UCSD-AML1 (cell line): ENCODE measurements around the gene BMPR2.
"Not testable (repeated sequence)": the region's sequence is repeated elsewhere in the genome, so short reads cannot be mapped to it uniquely, and the experiment has no call there.

ENCODE experiments used
- DNase-seq: peaks from one replicate; lab custom pipeline; 2025; ENCODE audit not compliant: unreplicated experiment; lab: John Stamatoyannopoulos, UW

BMPR2 gene

DNA sequence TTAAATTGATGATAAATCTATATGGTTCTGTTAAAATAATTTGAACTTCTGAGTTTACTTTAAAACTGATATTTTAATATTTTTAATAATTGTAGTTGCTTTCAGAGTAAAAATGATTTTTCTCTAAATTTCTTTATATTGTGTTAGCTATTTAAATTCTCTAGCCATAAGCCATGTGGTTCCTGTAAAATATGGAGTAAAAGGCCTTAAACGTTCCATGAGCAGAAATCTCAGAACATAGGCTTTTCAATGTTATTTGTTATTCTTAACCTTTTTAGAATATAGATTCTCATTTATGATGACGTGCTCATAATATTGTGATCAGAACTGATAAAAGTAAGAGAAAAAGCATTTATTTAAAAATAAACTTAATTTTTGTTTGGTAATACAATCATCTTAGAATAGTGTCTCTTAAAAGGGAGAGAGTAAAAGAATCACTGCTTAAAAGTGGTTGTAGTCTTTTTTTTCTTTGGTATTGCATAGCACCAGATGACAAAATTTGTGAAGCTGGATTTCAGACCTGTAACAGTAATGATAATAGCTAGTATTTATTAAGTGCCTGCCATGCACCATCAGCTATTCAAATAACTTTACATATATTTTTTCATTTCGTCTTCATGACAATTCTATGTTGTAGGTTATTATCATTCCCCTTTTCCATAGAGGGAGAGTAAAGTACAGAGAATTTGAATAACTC lies 2.7 kb downstream of the BMPR2 start:
- DNase-seq: no peak

DNA sequence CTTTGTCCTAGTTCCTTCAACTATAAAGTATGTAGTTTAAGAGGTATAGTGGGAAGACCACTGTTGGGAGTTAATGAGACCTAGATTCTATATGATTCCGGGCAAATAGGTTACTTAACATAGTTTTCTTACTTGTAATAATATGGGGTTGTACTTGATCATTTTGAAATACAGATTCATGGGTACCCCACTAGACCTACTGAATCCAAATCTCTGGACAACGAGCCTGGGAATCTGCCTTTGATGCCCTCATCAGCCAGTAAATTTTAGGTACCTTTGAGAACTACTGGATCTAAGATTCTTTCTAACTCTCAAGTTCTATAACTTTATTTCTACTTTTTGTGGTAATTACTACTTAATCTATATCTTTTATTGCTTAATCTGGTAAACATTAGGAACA lies 6.6 kb downstream of the BMPR2 start:
- no peak for DNase-seq

DNA sequence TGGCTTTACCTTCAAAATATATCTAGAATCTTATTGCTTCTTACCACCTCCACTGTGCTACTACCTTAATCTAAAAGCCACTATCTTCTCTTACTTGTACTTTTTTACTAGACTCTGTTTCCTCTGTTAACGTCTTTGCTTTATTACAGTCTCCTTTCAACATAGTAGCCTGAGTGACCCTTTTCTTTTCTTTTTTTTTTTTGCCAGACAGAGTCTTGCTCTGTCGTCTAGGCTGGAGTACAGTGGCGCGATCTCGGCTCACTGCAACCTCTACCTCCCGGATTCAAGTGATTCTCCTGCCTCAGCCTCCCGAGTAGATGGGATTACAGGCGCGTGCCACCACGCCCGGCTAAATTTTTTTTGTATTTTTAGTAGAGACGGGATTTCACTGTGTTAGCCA lies 10.4 kb downstream of the BMPR2 start:
- DNase-seq: not testable (repeated sequence)

DNA sequence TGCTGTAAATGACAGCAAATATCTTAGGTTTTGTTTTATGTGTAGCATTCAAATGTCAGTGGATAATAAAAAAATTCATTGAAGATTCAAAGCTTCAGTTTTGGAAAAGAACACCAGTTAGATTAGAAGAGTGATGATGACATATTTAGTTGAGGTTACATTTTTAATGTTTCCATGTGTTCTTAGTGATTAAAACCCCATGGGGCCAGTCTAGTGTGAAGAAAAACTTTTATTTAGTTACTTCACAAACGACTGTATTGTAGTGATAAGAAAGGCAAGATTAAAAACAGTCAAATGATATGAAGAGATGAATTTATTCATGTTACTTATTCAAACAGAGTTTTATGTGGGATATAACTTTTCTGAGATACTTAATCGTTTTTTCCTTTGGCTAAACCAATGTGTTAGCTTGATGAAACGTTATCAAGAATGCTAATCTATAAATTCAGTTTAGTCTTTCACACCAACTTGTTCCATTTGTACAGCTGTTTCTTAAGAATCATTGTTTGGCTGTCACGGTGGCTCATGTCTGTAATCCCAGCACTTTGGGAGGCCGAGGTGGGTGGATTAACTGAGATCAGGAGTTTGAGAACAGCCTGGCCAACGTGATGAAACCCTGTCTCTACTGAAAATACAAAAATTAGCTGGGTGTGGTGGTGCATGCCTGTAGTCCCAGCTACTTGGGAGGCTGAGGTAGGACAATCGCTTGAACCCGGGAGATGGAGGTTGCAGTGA lies 11.6 kb downstream of the BMPR2 start:
- no peak for DNase-seq

DNA sequence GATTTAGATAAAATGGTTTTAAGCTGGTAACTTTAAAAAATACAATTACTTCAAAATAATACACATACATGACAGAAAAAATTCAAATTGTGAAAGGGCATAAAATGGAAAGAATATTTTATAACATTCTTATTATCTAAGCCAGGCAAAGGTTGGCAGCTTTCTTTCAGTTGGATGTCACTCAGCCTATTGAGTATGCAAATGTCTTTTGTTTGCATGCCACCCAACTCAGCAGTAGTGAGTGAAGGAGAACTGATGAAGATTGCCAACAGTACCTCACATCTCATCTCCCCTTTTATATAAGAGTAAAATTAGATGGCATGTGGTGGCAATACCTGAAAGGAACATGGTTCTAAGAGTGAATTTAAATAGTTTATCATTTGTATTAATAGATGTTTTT lies 24.8 kb downstream of the BMPR2 start:
- no peak for DNase-seq

DNA sequence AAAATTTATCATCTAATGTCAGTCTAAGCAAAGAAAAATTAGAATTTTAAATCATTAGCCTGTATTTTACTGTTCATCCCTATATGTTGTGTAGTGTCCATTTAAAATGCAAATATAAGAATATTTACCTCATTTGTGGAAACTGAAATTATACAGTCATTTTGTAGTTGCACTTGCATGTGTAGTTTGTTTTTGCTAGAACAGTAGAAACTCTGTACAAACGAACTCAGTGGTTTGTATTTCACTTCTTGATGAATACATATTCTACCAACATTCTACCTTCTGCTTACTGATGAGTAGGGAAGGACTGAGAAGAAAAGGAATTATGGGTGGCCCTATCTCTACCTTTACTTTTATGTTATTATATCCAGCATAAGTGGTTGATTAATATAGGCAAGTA lies 29.7 kb downstream of the BMPR2 start:
- no peak for DNase-seq

DNA sequence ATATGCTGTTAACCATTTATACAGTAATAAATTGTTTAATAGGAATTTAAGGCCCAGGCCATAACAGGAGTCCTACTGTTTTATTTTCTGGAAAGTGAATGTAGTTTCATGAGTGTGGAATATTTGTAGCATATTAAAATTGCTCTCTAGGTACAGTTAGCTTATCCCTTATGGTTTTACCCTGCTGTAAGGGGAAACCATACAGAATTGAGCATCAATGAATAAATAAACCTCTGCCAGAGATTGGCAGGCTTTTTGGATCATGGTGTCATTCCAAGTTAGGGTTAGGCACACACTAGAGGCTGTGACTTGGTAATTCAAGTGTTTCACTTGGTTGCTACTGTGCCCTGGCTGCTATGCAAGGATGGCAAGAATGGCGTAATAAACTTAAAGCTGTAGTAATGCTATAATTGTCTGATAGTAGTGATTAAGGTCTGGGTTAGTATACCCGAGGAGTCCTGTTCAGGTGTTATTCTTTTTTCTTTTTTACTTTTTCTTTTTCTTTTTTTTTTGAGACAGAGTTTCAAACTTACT lies 30.4 kb downstream of the BMPR2 start:
- DNase-seq: no peak

DNA sequence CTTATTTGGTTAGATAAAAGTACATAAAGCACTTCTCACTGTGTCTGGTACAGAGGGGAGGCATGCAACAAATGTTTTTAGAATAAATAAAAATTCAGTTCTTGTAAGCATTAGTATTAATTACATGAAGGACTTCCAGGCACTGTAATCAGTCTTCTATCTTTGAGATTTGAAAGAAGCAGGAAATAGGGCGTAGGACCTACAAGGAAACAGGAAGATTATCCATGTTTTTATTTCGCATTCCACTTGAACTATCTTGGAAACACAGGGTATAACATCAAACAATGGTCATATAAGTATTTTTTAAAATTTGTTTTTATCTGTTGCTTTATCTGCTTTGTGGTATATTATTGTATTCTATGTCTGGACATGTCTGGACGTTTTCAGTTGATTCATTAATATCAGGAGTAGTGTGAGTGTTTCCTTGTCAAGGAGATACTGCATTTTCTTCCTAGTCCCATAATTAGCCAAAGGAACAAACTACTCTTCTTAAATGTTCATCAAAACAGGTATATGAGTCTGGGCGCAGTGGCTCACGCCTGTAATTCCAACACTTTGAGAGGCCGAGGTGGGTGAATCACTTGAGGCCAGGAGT lies 32.5 kb downstream of the BMPR2 start:
- no peak for DNase-seq

DNA sequence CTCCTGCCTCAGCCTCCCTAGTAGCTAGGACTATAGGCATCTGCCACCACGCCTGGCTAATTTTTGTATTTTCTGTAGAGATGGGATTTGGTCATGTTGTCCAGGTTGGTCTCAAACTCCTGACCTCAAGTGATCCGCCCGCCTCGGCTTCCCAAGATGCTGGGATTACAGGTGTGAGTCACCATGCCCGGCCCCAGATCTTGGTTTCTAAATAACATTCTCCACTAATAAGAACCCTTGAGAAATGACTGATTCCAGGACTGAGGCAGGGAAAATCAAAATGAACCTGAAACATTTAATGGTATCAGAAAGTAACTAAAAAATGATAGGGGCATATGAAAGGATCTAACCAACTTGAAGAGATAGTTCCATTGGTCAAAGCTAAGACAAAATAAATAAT lies 34.0 kb downstream of the BMPR2 start:
- DNase-seq: no peak

DNA sequence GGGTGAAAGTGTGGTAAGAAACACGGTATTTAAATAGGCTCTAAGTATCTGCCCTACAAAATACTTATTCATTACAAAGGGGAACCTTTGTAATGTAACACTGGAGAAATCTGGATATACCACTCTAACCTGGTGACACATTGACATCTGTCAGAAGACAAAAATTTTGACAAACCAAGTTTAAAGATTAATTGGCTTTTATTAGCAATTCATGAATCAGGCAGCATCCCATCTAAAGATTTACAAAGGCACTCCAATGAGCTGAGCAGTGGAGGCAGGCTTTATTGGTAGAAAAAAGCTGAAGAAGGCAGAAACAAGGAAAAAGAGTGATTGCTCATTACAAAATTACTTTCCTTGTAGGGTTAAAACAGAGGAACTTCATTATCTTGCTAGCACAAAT lies 35.0 kb downstream of the BMPR2 start:
- no peak for DNase-seq

DNA sequence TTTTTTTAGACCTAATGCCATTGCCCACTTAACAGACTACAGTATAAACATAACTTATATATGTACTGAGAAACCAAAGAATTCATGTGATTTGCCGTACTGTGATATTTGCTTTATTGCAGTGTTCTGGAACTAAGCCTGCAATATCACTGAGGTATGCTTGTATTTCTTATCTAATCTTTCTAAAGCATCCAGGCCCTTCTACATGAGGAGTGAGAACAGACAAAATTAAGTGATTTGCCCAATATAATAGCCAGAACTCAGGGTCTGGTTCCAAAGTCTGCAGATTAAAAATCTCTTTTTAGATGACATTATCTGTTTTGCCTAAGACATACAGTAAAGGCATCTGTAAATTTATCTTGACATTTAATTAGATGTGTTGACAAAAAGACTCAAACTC lies 41.9 kb downstream of the BMPR2 start:
- DNase-seq: no peak

DNA sequence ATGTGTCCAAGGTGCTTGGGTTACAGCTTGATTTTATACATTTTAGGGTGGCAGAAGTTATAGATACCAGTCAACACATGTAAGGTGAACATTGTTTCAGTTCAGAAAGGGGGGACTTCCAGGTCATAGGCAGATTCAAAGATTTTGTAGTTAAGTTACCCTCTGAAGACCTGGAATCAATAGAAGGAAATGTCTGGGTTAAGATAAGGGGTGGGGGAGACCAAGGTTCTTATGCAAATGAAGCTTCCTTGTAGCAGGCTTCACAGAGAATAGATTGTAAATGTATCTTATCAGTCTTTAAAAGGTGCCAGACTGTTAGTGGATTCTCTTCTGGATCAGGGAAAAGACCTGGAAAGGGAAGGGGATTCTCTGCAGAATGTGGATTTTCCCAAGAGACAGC lies 42.4 kb downstream of the BMPR2 start:
- no peak for DNase-seq

DNA sequence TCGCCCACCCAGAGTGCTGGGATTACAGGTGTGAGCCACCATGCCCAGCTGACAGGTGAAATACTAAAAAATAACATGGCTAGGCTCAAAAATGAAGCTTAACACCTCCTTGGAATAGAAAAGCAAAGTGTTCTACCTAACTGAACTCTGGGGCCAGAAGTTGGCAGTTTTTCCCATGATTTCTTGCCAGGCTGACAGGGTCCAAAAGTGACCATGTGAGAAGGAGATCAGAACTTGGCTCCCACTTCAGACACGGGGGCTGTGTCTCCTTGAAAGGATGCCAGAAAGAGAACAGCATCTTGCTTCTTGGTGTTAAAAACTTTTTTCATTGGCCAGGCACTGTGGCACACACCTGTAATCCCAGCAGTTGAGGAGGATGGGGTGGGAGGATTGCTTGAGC lies 47.0 kb downstream of the BMPR2 start:
- no peak for DNase-seq

DNA sequence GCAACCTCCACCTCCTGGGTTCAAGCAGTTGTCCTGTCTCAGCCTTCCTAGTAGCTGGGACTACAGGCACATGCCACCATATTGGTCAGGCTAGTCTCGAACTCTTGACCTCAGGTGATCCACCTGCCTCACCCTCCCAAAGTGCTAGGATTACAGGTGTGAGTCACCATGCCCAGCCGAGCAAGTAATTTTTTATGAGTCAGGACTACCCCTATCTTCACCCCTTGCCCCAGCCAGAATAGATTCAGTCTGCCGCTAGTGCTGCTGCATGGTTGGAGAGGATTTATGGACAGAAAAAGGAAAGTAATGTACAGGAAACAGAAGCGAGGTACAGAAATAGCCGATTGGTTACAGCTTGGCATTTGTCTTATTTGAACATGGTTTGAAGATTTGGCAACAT lies 48.9 kb downstream of the BMPR2 start:
- no peak for DNase-seq

DNA sequence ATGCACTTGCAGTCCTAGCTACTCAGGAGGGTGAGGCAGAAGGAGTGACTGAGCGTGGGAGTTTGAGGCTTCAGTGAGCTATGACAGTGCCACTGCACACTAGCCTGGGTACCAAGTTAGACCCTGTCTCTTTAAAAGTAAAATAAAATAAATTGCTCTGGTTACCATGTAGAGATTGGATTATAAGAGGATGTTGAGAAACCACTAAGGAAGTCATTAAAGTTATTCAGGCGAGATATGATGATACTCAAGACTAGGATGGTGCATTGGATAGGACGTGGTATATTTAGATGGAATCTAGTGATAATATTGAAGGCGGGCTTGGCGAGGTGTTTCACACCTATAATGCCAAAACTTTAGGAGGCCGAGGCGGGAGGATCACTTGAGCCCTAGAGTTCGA lies 50.6 kb downstream of the BMPR2 start:
- DNase-seq: no peak

DNA sequence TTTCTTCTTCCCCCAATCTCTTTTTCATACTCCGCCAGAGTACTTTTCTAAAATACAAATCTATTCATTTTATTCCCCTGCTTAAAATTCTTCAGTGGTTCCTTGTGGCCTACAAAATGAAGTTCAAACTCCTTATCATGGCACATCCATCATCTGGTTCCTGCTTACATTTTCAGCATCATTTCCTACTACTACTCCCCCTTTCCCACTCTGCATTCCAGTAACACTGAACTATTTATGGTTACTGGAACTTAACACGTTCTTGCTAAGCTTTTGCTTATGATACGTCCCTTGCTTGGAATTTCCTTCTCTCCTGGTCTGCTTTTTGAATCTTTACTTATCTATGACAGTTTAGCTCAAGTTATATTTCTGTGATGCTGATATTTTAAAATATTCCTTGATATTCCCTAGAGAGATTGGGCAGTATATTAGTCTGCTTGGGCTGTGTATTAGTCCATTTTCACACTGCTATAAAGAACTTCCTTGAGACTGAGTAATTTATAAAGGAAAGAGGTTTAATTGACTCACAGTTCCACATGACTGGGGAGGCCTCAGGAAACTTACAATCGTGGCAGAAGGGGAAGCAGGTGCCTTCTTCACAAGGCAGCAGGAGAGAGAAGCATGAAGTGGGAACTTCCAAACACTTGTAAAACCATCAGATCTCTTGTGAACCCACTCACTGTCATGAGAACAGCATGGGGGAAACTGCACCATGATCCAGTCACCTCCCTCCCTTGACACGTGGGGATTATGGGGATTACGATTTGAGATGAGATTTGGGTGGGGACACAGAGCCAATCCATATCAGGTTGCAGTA lies 53.2 kb downstream of the BMPR2 start:
- DNase-seq: no peak

DNA sequence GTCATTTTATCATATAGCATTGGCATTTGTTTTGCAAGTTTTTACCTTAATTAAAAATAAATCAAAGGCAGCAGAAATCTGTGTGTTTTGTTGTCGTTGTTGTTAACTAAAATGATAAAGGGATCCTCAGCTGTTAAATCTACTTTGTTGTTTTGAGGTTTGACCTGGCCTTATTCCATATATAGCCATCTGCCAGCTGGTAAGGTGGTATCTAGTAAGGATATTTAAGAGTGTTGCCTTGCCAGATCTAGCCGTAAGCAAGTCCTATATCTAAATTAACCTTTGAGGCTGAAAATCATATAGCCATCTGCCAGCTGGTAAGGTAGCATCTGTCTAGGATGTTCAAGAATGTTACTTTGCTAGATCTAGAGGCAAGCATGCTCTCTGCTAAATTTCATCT lies 56.6 kb downstream of the BMPR2 start:
- no peak for DNase-seq

DNA sequence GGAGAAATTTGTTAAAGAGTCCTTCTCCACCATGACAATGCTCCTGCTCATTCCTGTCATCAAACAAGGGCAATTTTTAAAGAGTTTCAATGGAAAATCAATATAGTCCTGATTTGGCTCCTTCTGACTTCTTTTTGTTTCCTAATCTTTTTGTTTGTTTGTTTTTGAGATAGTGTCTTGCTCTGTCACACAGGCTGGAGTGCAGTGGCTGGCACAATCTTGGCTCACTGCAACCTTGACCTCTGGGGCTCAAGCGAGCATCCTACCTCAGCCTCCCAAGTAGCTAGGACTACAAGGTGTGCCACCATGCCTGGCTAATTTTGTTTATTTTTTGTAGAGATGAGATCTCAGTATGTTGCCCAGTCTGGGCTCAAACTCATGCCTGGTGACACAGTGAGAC lies 58.3 kb downstream of the BMPR2 start:
- no peak for DNase-seq

DNA sequence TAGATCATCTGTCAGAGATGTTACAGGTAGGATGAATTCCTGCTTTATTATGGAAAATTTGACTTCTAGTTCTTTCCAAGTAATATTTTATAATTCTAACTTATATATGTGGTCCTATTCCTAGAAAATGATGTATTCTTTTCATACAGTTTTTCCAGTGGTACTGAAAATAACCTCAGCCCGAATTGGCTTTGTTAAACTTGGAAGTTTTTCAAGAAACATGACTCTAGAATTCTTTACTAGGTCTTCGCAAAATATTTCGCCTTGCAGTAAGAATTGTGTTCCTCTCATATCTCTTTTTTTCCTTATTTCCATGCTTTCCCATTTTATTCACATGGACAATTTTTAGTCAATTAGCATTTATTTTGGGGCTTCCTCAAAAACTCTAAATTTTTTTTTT lies 60.5 kb downstream of the BMPR2 start:
- no peak for DNase-seq

DNA sequence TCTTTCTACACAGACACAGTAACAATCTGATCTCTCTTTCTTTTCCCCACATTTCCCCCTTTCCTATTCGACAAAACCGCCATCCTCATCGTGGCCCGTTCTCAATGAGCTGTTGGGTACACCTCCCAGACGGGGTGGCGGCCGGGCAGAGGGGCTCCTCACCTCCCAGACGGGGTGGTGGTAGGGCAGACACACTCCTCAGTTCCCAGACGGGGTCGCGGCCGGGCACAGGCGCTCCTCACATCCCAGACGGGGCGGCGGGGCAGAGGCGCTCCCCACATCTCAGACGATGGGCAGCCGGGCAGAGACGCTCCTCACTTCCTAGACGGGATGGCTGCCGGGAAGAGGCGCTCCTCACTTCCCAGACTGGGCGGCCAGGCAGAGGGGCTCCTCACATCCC lies 64.0 kb downstream of the BMPR2 start:
- not testable (repeated sequence) for DNase-seq

DNA sequence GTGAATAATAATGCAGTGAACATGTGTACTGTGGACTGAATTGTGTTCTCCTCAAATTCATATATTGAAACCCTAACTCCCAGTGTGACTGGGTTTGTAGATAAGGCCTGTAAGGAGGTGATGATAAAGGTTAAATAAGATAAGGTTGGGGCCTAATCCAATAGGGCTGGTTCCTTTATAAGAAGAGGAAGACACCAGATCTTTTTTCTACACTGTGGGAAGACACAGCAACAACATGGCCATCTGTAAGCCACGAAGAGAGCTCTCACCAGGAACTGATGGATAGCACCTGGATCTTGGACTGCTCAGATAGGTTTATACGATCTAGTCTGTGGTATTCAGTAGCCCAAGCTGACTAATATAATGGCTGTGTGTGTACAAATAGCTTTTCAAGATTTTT lies 66.8 kb downstream of the BMPR2 start:
- no peak for DNase-seq
